GM04503 (cell line): Measurements from ENCODE around the gene LAMA2.

Source experiments
- DNase-seq: peaks from one replicate; pipeline ENCODE4 v3.0.0-alpha.2; 2012; ENCODE audit warnings: low read depth

The LAMA2 gene

DNA sequence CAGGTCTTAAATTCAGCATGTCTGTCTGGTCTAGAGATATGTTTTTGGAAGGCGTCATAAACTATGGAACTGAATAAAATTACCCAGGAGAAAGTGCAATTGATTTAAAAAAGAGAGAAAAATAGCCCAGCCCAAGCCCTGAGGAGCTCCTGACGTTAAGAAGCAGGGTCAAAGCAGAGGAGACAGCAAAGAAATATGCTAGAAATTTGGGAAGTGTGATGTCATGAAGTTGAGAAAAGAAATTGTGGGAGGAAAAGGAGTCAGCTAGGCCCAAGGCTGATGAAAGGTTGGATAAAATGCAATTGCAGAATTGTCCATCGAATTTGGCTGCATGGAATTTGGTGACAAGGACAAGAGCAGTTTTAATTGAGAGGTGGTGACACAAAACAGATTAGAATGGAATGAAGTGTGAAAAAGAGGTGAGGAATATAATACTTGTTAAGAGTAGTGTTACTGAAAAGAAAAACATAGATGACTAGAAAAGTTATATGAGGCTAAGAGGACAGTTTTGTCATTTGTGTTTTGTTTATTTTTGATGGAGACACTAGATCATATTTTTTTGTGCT lies 381.6 kb downstream of the LAMA2 start:
- DNase-seq, result peak; percentile 12

DNA sequence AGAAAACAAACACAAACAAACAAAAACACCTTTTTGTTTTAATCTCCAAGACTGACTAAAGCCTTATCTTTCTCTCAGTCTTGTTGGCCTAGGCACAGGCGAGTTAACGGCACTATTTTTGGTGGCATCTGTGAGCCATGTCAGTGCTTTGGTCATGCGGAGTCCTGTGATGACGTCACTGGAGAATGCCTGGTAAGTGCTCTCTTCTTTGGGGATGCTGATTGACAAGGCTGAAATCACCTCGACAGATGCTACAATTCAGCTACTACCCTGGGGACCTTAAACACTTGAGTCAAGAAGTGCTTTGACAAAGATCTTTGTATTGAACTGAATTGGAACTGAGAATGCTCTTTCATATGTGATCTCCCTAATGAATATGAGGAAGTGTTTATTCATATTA lies 384.1 kb downstream of the LAMA2 start:
- DNase-seq, result no peak

DNA sequence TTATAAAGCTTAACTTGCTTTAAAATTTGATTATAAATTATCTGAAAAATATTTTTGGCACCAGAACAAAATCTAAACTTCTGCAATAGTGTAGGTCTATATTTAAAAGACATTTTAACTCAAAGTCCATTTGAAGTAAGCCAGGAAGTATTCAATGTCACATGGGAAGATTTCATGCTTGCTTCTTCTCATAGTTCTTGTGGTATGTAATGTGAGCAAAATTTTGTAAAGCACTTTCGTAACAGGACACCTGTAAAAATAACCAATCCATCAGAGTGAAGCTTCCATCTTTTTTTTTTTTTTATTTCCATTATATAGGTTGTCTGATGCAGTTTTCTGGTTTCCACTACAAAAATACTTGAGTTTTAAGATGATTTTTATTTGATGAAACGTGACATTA lies 386.1 kb downstream of the LAMA2 start:
- DNase-seq, result no peak

DNA sequence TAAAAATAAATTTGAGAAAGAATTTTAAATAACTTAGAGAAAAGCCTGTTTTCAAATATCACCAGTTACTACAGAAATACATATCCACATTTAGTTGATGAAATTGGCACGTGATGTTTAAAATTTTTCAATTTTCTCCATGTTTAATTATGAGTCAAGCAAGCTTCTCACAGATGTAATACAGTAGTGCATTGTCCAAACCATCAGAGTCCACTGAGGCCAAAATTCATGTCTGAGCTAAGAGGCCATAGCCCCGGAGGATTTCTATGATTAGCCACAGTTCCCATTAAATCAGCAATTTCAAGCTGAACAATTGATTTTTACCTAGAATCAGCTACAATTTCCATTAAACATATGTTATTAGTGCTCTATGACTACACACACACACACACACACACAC lies 387.0 kb downstream of the LAMA2 start:
- DNase-seq, result no peak

DNA sequence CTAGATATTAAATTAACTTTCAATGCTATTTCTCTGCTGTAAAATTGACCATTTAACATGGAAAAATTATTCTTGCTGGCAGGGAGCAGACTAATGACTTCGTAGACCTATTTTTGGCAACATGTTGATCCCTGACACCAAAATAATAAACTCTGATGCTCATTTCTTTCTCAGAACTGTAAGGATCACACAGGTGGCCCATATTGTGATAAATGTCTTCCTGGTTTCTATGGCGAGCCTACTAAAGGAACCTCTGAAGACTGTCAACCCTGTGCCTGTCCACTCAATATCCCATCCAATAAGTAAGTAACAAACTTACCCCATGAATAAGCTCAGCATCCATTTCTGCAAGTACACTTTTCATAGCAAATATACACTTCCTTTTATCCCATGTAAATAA lies 387.5 kb downstream of the LAMA2 start:
- DNase-seq, result no peak

DNA sequence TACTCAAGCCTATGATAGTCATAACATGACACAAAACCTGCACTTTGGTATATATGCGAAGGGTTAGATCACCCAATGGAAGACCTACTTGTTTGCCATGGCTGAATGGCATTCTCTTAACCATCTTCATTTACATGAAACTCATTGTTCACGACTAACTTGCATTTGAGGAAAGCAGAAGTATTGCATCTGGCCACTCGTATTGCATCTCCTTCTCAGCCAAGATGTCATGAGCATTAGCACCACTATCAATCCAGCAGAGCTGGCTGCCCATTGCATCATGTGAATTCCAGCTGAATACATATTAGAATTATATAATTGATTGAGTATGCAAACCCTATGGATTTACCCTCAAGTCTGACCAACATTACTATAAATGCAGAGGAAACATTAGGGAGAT lies 390.2 kb downstream of the LAMA2 start:
- no peak for DNase-seq

DNA sequence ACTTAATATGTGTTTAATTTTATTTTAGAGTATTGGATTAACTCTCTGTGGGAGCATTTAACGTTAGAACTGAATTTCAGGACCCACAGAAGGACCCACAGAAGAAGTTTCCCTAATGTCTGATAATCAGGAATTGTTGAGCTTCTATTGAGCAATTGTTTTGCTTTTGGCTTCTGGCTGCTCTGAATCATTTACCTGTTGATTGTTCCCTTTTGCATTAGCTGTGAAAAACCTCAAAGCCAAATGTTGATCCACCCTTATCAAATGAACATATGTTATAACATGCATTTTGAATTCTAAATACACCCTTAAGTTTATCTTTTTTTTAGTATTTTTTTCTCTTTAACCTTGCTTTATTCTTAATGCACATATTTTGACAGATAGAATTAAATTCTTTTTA lies 393.5 kb downstream of the LAMA2 start:
- DNase-seq, result no peak

DNA sequence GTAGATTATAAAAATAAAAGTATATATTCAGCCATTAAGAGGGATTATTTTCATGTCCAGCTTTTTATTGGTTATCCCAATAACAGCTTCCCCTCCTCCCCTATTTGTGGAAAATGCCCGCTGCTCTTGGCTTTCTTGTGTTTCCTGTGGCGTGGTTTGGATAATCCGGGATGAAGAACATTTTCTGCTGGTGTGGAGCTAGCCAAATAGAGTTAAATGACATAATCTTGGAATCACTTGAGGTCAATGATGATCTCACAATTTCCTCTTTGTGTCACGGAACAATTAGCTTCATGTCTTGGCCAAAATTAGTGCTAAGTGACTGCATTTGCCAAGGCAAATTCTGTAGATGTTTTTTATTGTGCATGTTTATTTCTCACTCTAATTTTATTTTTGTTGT lies 394.0 kb downstream of the LAMA2 start:
- DNase-seq, result no peak

DNA sequence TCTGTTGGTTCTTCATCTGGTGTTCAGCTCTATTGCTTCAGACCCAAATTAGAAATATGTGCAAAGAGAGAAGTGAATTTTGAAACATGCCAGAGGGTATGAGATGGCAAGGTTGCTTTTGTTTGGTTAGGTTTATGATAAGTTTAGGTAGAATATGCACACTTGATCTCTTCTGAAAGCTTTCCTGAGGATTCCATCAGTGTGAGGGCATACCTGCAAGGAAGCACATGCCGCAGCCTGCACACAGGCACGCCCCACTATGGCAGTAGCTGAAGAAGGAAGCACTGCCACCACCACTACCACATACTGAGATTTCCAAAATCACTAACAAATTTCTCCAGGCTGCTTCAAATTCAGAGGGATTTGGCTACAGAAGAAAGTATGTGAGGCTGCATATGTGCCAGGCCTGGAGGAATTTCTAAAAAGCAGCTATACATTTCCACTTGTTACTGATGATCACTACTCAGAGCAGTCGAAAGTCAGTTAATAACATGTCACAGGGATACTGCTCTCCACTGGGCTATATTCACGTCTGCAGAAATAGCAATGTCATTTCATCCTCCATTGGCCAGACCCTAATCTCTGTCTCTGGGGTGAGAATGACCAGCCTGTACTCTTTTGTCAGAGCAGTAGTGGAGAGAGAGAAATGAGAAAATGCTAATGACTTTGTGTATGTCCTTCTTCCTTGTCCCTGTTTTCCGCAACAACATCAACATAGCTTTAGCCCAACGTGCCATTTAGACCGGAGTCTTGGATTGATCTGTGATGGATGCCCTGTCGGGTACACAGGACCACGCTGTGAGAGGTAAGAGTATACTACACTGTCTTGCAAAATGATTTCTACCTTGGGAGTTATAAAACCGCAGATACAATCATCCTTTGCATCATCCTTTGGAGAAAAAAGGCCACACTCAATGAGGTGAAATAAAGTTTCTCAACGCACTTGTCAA lies 396.7 kb downstream of the LAMA2 start:
- no peak for DNase-seq

DNA sequence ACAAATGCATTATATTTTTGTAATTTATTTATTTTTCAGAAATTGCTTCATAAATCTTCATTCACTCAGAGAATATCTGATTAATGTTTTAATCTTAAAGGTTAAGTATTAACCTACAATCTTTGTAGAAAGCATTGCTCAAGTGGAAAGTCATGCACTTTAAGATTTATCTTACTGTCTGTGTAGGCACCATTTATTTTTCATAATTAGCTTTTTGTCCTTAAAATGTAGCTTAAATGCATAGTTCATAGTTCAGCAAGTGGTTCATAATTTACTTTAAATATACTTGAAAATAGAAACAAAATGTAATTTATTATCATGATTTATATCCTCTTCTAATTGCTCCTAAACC lies 397.3 kb downstream of the LAMA2 start:
- DNase-seq, result no peak

DNA sequence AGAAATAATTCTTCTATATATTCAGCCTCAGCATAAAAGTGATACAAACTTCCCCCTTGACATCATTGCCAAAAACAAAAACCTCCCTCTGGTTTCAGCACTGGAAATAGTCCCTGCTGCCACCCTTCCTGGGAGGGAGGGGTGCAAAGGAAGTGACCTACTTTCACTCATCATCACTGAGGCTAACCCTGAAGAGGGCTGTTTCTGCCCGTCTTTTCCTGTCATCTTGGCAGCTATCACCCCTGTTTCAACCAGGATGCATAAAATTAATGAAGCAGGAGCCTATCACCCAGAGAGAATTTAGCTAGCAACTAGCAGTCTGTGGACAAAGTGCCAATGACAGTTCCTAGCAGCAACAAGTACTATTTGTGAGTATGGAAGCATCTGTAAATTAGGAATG lies 397.8 kb downstream of the LAMA2 start:
- no peak for DNase-seq

DNA sequence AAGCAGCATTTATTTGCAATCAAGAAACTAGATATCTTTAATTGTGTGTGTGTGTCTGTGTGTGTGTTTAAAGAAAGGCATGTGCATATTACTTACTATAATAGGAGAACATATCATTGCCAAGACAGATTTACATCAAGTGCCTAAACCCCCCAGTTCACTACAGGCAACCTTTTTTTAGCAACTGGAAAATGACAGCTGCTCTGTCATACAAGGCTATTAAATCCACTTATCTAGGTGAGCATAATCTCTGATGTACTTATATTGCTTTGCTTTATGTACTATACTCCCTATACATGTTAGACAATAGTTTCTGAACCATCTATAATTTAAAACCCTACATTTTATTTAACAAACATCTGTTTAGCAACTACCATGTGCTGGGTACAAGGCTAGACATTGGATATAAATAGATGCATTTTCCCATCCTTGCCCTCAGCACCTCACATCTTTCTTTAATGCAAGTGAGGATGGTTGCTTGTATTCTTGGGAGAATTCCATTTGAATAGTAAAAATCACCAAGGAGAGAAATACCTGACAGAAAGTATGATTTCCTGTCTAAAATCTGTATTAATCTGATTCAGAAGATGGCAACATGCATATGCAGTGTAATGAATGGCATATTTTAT lies 398.3 kb downstream of the LAMA2 start:
- no peak for DNase-seq

DNA sequence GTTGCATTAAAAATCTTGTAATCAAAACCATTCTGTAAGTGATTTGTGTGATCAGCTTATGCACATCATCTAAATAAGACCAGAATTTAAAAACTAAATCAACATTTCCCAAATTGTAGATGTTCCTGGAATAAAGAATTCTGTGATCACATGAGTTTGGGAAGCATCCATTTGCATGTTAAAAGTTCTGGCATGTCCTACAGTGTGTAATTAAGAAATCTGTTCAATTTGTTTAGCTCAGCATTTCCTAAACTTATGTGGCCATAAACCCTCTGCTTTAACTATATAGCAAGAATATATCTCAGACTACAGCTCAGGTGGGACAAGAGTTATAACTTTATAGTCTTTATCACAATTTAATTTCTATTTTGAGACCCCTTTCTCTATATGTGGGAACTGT lies 399.1 kb downstream of the LAMA2 start:
- DNase-seq, result no peak

DNA sequence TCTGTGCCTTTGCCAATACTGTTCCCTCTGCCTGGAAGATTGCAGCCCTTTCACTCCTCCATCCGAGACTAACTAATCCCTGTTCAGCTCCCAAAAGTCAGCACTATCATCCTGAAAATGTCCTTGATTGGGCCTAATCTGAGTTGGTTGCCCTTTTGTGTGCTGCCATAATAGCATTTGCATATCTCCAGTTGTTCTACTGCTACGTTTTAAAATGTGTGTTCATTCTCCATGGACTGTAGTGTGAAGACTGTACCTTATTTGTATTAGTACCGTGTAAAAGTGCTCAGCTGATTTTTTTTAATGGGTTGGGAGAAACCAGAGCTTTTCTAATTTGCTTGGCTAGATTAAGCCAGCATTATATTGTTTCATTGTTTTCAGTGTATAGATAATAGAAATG lies 401.3 kb downstream of the LAMA2 start:
- DNase-seq, result no peak

DNA sequence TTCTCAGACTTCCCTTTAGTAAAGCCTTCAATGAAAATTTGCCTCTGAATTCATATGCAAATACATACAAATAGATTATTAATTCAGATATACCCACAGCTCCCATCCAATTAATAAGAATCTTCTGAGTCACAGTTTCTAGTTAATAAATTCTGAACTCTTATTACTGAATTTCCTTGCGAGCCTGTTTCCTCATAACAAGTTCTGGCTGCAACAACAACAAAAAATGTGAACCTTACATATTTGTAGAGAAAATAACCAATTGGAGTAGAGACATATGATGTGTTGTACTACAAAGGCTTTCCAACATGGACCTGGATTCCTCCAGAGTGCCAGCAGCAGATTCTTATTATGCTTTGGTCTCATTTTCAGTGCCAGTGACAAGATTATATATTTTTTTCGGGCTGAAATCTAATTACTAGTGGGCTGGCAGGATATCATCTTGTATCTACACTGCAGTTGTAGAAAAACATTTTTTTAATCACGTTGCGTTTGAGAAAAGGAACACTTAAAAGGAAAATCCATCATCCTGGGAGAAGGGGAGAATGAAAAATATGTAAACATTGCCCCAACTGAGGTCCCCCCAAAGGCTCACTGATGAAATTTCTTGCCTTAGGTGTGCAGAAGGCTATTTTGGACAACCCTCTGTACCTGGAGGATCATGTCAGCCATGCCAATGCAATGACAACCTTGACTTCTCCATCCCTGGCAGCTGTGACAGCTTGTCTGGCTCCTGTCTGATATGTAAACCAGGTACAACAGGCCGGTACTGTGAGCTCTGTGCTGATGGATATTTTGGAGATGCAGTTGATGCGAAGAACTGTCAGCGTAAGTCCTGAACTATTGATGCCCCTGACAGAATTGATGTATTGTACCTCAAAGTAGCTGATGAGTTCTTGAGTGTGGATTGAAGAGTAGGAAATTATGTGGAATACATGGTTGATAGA lies 404.6 kb downstream of the LAMA2 start:
- DNase-seq, result no peak

DNA sequence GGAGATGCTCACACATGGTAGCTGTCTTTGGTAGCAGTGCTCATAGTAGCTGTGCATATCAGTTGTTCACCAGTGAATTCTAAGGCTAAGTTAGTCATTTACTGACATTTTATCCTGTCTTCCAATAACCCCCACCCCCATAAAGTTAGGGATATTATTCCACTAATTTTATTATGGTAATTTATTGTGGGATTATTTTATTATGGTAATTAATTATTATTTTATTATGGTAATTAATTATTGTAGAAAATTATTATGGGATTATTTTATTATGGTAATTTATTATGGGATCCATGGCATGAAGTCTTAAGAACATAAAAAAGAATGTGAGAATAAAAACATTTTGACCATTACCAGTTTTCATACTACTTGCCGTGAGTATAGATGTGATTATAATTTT lies 406.5 kb downstream of the LAMA2 start:
- DNase-seq, result no peak

DNA sequence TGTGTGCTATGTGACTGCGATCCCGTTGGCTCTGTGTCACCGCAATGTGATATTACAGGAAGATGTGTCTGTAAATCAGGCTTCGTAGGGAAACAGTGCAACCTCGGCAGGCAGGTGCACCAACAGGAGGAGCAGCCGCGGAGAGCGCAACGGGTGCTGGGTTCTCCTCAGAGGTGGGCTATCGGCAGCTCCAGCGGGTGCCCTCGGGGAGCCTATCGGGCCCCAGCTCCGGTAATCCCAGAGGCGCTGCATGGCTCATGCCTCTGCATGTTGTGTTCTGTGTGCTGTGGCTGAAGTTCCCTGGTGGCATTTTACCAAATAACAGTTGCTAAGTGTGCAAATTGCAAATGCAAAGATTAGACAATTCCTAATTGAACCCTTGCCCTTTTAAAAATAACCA lies 409.9 kb downstream of the LAMA2 start:
- no peak for DNase-seq

DNA sequence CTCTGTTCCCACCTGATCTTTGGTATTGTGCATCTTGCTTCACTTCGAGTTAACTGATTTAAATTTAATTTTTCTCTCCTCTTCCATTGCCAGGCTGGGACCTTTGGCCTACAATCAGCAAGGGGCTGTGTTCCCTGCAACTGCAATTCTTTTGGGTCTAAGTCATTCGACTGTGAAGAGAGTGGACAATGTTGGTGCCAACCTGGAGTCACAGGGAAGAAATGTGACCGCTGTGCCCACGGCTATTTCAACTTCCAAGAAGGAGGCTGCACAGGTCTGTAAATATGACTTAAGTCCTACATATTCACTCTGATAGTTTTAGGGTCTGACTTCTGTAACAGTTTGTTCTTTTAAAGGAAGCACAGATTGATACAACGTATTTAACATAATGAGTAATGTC lies 414.7 kb downstream of the LAMA2 start:
- DNase-seq, result no peak

DNA sequence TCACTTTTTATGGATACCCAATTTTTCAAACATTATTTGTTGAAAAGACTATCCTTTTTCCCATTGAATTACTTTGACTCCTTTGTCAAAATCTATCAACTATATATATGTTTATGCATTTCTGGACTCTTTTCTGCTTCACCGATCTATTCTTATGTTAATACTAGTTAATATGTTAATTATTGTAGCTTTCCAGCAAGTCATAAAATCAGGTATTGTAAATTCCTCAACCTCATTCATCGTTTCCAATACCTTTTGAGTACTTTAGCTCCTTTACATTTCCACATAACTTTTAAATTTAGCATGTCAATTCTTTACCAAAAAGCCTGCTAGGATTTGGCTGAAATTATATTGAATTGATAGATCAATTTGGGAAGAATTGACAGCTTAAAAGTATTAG lies 419.7 kb downstream of the LAMA2 start:
- DNase-seq, result no peak

DNA sequence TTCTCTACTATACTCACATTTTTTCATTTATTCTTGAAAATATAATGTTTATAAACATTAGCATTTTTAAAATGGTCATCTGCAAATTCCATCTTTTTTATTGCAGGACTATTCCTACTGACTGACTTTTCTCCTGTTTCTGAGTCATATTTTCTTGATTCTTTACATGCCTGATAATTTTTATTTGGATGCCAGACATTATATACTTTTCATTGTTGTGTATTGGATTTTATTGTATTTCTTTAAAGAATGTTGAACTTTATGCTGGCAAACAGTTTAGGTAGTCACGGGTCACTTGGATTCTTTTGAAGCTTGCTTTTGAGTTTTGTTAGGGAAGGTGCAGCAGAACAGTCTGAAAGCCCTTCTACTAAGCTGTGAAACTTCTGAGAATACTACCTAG lies 423.9 kb downstream of the LAMA2 start:
- DNase-seq, result no peak

DNA sequence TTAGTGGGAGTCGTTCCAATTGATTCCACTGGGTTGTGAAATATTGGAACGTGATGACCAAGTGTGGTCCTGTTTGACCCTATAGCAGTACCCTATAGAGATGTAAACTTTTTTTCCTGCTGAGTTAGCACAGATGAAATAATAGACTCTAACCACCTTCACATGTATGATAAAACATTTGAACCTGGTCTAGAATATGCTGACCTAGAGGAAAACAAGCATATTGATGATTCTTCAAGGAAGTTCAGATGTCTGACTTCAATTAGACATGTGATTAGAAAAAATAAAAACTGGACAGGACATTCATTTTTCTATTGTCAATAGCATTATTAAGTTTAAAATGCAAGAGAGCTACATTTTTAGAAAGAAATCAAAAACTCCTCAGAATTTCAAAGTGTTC lies 424.9 kb downstream of the LAMA2 start:
- DNase-seq, result no peak

DNA sequence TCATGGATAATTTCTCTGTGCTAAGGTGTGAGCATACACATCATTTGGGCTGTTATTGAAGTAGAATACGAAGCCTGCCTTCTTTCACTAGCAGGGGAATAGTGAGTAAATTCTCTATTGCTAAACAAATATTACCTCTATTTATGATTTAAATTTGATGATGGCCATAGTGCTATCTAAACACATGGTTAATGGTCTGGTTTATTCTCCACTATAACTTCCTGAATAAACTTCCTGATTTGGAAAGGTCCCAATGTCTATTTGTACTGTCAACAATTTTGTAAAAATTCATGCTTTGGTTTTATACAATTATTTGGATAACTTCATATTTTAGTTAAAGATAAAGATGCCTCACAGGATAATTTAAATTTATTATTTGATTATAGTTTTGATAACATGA lies 426.2 kb downstream of the LAMA2 start:
- no peak for DNase-seq
